ENCODE data around the gene MYL6B.
A peak's percentile ranks its signal among the peaks of the same experiment; 100 is the strongest.
"Not testable (repeated sequence)": the region's sequence is repeated elsewhere in the genome, so short reads cannot be mapped to it uniquely, and the experiment has no call there.

The MYL6B gene

GRCh38 chr12:56154246-56154771 lies 1.9 kb downstream of the MYL6B start:
- no peak for DNase-seq

- no peak for DNase-seq
Observed at GRCh38 chr12:56154818-56155217, 2.4 kb downstream of the MYL6B start.

DNA sequence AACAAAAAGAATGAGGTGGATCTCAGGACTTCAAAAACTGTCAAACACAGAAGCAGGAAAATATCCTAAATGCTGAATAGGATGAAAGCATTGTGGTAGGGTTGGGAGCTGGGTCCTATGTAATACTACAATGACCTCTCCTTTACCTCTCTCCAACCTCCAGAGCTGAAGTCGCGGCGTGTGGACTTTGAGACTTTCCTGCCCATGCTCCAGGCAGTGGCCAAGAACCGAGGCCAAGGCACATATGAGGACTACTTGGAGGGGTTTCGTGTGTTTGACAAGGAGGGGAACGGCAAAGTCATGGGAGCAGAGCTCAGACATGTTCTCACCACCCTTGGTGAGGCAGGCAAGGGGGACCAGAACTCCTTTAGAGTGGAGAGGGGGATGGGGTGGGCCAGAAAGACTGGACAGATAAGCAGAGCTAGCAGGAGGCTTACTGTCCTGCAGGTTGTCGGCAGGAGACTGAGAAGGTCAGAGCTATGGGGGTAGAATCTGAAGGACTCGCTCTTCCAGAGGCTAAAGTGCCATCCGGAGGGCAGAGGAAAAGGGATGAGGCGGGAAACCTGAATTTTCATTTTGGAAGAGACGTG lies 3.0 kb downstream of the MYL6B start:
- DNase-seq: no peak

GRCh38 chr12:56156464-56157200 lies 4.2 kb downstream of the MYL6B start:
- DNase-seq: not testable (repeated sequence)

GRCh38 chr12:56157201-56158028 lies 5.0 kb downstream of the MYL6B start:
- DNase-seq: peak; percentile 47

DNA sequence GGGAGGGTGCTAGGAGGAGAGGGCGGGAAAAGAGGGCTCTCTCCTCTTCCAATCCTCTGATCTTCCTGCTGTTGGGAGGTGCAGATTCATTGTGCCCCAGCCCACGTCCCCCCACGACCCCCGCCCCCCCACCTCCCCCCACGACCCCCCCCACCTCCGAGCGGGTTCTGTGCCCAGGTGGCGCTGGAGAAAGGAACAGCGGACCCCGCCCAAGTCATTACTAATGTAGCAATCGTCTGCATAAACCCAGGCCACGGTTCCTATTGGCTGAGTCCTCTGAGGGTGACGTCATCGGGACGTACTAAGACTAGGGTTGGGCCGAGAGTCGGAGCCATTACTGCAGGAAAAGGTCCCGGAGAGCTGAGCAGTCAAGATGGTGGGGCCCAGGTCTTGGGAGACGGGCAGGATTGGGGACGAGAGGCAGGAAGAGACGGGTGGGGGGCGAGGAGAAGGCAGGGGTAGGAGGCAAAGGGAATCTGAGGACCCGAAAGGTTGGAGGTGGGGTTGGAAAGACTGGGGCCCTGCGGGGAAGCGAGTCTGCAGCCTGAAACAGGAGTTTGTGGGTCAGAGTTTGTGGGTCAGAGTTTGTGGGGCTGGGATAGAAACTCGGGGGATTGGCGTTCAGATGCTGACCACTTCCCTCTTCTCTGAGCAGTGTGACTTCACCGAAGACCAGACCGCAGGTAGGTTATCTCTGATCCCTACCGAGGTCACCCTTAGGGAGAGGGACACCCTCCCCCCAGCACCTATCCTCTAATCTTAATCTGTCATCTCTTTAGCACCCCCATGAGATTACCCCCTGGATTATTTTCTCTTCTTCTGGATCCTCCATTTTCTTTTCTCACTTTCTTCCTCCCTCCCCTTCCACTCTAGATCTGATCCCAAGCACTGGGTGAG lies 5.9 kb downstream of the MYL6B start, which contains the start of gene MYL6:
TSS of gene MYL6 (plus strand) at position 331 of the 897 bp plus-strand sequence. CDS start at position 374, 43 bp downstream.
- DNase-seq: peak; percentile 89

GRCh38 chr12:56158926-56159461 lies 6.6 kb downstream of the MYL6B start:
- DNase-seq: no peak

DNA sequence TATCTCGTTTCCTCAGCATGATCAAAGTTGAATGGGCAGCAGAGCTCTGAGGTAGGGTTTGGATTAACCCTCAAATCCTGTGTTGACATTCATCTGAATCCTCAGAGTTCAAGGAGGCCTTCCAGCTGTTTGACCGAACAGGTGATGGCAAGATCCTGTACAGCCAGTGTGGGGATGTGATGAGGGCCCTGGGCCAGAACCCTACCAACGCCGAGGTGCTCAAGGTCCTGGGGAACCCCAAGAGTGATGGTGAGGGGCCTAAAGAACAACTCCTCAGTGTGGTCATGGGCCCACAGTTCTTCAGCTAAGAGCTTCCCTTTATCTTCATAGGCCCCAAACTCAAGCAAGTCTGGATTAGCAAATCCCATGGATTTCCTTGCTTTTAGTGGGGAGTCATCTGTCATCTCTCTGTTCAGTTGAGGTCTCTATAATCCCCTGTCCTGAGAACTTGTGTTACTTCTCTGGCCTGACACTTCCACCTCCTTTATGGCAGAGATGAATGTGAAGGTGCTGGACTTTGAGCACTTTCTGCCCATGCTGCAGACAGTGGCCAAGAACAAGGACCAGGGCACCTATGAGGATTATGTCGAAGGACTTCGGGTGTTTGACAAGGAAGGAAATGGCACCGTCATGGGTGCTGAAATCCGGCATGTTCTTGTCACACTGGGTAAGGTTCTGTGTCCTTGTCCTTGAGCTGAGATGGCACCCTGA lies 7.2 kb downstream of the MYL6B start:
- no peak for DNase-seq

- peak; percentile 57 for DNase-seq
Observed at GRCh38 chr12:56160193-56160763, 7.9 kb downstream of the MYL6B start.

- no peak for DNase-seq
Observed at GRCh38 chr12:56160894-56161689, 8.7 kb downstream of the MYL6B start.

DNA sequence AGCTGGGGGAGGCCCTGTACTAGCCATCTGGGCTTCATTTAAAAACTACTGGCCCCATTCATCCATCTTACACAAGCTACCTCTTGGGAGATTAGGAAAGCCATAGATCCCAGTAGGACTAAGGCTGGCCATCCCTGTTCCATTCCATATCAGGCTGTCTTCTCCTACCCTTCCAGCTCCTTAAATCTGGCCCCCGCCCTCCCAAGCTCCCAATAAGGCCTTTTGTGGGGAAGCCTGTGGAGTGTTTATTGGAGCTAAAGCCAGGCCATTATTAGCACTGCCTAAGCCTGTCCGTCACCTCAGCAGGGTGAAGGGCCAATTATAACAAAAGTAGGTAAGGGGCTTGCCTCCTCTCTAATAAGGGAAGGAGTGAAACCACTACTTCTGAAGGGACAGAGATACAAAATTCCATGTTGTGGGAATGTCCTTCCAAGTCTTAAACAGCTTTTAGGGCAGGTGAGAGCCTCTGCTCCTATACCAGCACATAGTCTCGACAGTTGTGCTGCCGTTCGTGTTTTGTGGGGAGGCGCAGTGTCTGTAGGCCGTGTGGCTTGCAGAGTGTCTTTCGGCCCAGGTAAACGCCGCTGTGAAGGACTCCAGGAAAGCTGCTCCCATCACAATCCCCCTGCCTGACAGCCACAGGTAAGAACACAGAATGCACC lies 9.4 kb downstream of the MYL6B start:
- no peak for DNase-seq

- DNase-seq: no peak
Observed at GRCh38 chr12:56162468-56163290, 10.3 kb downstream of the MYL6B start.

GRCh38 chr12:56163533-56164344 lies 11.4 kb downstream of the MYL6B start:
- DNase-seq: no peak

DNA sequence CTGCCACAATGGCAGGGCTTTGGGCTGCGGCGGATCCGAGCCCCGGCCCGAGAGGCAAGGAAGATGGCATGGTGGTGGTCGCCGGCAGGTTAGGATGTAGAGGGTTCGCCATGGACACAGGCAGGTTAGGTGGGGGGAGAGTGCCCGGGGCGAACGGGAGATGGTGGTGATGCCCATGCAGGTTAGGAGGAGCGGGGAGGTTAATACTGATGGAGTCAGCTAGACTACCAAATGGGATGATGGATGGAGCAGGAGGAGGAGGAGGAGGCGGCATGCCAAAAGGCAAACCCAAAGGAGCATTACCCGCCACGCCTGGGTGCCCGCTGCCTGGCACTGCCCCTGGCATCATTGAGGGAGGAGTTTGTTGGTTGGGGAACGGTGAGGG lies 11.9 kb downstream of the MYL6B start:
- DNase-seq: no peak

- no peak for DNase-seq
Observed at GRCh38 chr12:56165369-56165768, 13.0 kb downstream of the MYL6B start.

GRCh38 chr12:56169229-56169759 lies 16.9 kb downstream of the MYL6B start:
- no peak for DNase-seq

- DNase-seq: no peak
Observed at GRCh38 chr12:56172839-56173238, 20.5 kb downstream of the MYL6B start.

Measured in activated gamma-delta T cell treated with Interleukin-2 at 50 U/mL for 16 hours (primary cell).